OCI-LY7 (cell line): Measurements from ENCODE around the gene ZNF143. TPM values are rescaled to one million over a fixed set of nuclear protein-coding genes. Genes with fewer than 3 reads are reported as not detected.

Experiments
- Bru-seq: library from RNA; stranded (reverse); fragments of 400-500 nt; gene quantifications from one replicate; lab custom pipeline; 2021; lab: Mats Ljungman, UMichigan
- BruChase-seq, 2 experiments: library from RNA; stranded (reverse); fragments of 400-500 nt; gene quantifications; one replicate each; lab custom pipeline; 2021; lab: Mats Ljungman, UMichigan
- BruUV-seq: library from RNA; stranded (reverse); fragments of 400-500 nt; replicated peaks from 2 replicates; lab custom pipeline; 2021; lab: Mats Ljungman, UMichigan
- CTCF ChIA-PET: fragments of 300-600 bp; sonication (Branson Sonifier 250); formaldehyde crosslinking; loops from one replicate; lab custom pipeline; 2022; ENCODE audit warnings: antibody characterized with exemption; ENCODE audit not compliant: unreplicated experiment; lab: Charles Lee
- POLR2A ChIA-PET: fragments of 300-600 bp; sonication (Branson Sonifier 250); formaldehyde crosslinking; loops from one replicate; lab custom pipeline; 2022; ENCODE audit warnings: antibody characterized with exemption; lab: Charles Lee
- DNase-seq: peaks from one replicate; pipeline ENCODE4 v3.0.0-alpha.2; 2015; ENCODE audit warnings: low spot score
- H2AFZ ChIP-seq: fragments of 200-600 bp; sonication (generic), shearing (Covaris generic); 2 replicates; pipeline ENCODE4 v1.6.1; 2014; ENCODE audit warnings: mild to moderate bottlenecking, antibody characterized with exemption, low read length, moderate library complexity
- H3K27ac ChIP-seq: fragments of 200-600 bp; sonication (generic); 2 replicates; pipeline ENCODE4 v1.5.1; 2014; ENCODE audit warnings: mixed run types, low read depth, mild to moderate bottlenecking, moderate library complexity, low read length, inconsistent platforms; ENCODE audit not compliant: poor library complexity, severe bottlenecking
- H3K36me3 ChIP-seq: fragments of 200-600 bp; sonication (generic); 2 replicates; pipeline ENCODE4 v1.6.1; 2014; ENCODE audit warnings: mild to moderate bottlenecking, antibody characterized with exemption, low read length, moderate library complexity, mixed read lengths; ENCODE audit not compliant: insufficient read depth
- H3K4me1 ChIP-seq: fragments of 200-600 bp; sonication (generic); 2 replicates; pipeline ENCODE4 v1.5.1; 2014; ENCODE audit warnings: mild to moderate bottlenecking, low read length; ENCODE audit not compliant: insufficient read depth, poor library complexity, severe bottlenecking
- H3K4me2 ChIP-seq: fragments of 200-600 bp; sonication (generic); 2 replicates; pipeline ENCODE4 v1.6.1; 2014; ENCODE audit warnings: mild to moderate bottlenecking, low read length
- H3K4me3 ChIP-seq: fragments of 200-600 bp; sonication (generic); 2 replicates; pipeline ENCODE4 v1.5.1; 2014; ENCODE audit warnings: mild to moderate bottlenecking, low read depth, low read length; ENCODE audit not compliant: poor library complexity, severe bottlenecking
- H3K79me2 ChIP-seq: fragments of 200-600 bp; sonication (generic); 2 replicates; pipeline ENCODE4 v1.6.1; 2016; ENCODE audit warnings: low read depth, mild to moderate bottlenecking, low read length, moderate library complexity, mixed read lengths; ENCODE audit not compliant: insufficient read depth
- H3K9me2 ChIP-seq: fragments of 200-600 bp; sonication (generic); 2 replicates; pipeline ENCODE4 v1.6.1; 2016; ENCODE audit warnings: mild to moderate bottlenecking, low read length, mixed read lengths; ENCODE audit not compliant: insufficient read depth
- H3K9me3 ChIP-seq: fragments of 200-600 bp; sonication (generic); 2 replicates; pipeline ENCODE4 v1.6.1; 2014; ENCODE audit warnings: mild to moderate bottlenecking, mixed run types, low read length, mixed read lengths
- H4K20me1 ChIP-seq: fragments of 200-600 bp; sonication (generic); 2 replicates; pipeline ENCODE4 v1.6.1; 2014; ENCODE audit warnings: mild to moderate bottlenecking, antibody characterized with exemption, low read length, moderate library complexity, mixed read lengths; ENCODE audit not compliant: insufficient read depth
- EZH2phosphoT487 ChIP-seq: fragments of 200-600 bp; sonication (generic); IDR thresholded peaks from 2 replicates; pipeline ENCODE4 v1.6.1; 2018; ENCODE audit warnings: low read depth, borderline replicate concordance, mild to moderate bottlenecking, mixed run types, antibody characterized with exemption, low read length, moderate library complexity, mixed read lengths
- intact Hi-C: fragments of 100-400 bp; cut with micrococcal nuclease; formaldehyde crosslinking; loops from one replicate; pipeline ENCODE4 v1.10.0; 2022; ENCODE audit not compliant: unreplicated experiment
- long read RNA-seq: library from polyadenylated mRNA; stranded (forward); transcript quantifications from one replicate; pipeline ENCODE4 v2.0.0, GENCODE V29; 2022
- total RNA-seq, 2 experiments: library from RNA; depleted of rRNA in 1 of 2; stranded (reverse); fragments of >200 nt in 1 of 2; shearing (Covaris generic) in 1 of 2; gene quantifications; 2 replicates each; pipeline ENCODE4 v1.2.3, GENCODE V29; 2014 to 2022
- TF ChIP-seq, protein P1 (sequence below): fragments of 200-600 bp; sonication (generic); conservative IDR thresholded peaks from 2 replicates; pipeline ENCODE4 v1.5.1; 2014; ENCODE audit warnings: mild to moderate bottlenecking, antibody characterized with exemption, low read length, moderate library complexity, mixed read lengths

Gene ZNF143
- total RNA-seq (2014; rRNA removed; shearing (Covaris generic)) (25.0 and 36.2 TPM in 2 replicates), total RNA-seq (2022) (22.9 and 28.4 TPM in 2 replicates), Bru-seq, nascent RNA (percentile 67 among the genes with signal in this experiment), BruChase-seq, experiment 1, labeled RNA remaining after a 6-hour chase (percentile 56 among the genes with signal in this experiment), BruChase-seq, experiment 2, labeled RNA remaining after a 2-hour chase (percentile 60 among the genes with signal in this experiment)
- long read RNA-seq, transcript ZNF143-213 (16 exons, 2,022 nt): major isoform, 16 of 36 reads
- long read RNA-seq, transcript ZNF143-203 (16 exons, 2,947 nt): minor isoform, 14 of 36 reads
- long read RNA-seq, partial matches to known transcripts: 3 of 36 reads
- long read RNA-seq, other reads (novel, unspliced or antisense): 3 of 36 reads

DNA sequence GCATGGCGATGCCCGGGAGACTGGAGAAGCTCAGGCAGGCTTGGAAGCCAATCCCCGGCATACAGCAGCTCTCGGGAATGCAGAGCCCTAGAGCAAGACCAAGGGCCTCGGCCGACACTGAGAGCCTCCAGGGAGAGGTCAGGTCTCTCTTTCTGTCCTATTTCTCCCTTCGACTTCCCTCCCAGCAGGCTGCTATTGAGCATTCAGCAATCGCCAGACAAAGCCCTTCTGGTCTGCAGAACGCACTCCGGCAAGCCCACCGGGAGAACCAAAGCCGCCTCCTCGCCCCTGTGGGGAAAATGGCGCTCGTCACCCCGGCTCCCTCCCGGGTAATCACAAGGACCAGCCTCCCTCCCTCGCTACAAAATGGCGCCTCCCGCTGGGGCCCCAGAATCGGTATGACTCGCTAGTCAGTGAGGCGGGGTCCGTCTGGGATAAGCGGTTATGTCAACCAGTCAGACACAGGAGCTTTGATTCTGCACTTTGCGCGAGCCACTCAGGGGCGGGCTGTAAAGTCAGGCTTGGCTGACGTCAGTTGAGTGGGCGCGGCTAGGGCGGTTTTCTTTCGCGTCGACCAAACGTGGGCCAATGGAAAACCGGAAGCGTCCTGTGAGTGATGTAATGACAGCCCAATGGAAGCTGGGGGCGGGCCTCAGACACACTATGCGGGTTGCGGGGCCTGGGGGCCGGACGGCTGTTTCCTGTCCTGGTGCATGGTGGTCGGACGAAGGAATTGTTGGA is at the start of gene ZNF143:
TSS of gene ZNF143 (plus strand) at position 691 of the 741 bp plus-strand sequence. CDS start 10,297 bp downstream, outside the sequence.
- Histone ChIP-seq H2AFZ (peak within 1 kb of the TSS; percentile 31; the same call in 1 of the 2 replicates), H3K4me3 (peak within 1 kb of the TSS; percentile 97), H3K79me2 (peaks cover 50% of the 10 kb centered on the region), H3K9me2 (no peaks in the 10 kb centered on the region), H3K4me2 (peak within 1 kb of the TSS; percentile 100), H3K27ac (peak within 1 kb of the TSS; percentile 97), H3K9me3 (no peaks in the 10 kb centered on the region), H4K20me1 (no peaks in the 10 kb centered on the region), H3K36me3 (no peaks in the 10 kb centered on the region), H3K4me1 (peaks cover 28% of the 10 kb centered on the region)
- intact Hi-C loops: loop anchor here (1.0 to 5.0 kb wide), 6 partner anchors 112 to 548 kb away; partner anchors contain the start of genes AKIP1, TMEM41B, TMEM9B and WEE1
- TF ChIP-seq, protein P1, sequence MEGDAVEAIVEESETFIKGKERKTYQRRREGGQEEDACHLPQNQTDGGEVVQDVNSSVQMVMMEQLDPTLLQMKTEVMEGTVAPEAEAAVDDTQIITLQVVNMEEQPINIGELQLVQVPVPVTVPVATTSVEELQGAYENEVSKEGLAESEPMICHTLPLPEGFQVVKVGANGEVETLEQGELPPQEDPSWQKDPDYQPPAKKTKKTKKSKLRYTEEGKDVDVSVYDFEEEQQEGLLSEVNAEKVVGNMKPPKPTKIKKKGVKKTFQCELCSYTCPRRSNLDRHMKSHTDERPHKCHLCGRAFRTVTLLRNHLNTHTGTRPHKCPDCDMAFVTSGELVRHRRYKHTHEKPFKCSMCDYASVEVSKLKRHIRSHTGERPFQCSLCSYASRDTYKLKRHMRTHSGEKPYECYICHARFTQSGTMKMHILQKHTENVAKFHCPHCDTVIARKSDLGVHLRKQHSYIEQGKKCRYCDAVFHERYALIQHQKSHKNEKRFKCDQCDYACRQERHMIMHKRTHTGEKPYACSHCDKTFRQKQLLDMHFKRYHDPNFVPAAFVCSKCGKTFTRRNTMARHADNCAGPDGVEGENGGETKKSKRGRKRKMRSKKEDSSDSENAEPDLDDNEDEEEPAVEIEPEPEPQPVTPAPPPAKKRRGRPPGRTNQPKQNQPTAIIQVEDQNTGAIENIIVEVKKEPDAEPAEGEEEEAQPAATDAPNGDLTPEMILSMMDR: no peak
- TF ChIP-seq EZH2phosphoT487: no peak
- no TSS peak for BruUV-seq
- ChIA-PET CTCF (interaction anchor here (0.6 kb wide), 1 partner anchor 76 kb away, joined by 3 read pairs; no protein-coding TSS in a partner anchor), POLR2A (interaction anchor here (0.5 to 2.5 kb wide), 27 partner anchors 9 to 245 kb away, joined by 3 to 13 read pairs (median 3); no protein-coding TSS in a partner anchor)
- peak; percentile 100 for DNase-seq

DNA sequence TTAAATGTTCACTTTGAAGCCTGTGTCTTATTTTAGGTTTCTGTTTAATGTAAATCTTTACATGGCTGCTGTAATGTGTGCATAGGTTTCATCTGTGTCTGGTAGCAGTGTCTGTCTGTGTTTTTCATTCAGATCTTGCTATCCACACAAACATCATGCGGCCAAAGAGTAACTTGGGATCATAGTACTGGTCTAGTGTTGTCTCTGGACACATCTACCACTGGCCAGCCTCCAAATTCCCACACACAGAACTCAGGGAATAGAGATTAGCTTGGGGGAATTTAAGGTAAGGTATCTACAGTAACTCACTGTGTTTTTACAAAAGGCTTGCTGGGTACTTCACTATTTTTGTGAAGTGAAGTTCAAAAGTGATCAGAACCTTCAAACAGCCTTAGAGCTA is 32.1 kb upstream of the ZNF143 start:
- DNase-seq: no peak
- no peaks in the 10 kb centered on the region for H3K4me1 ChIP-seq
- H3K4me3 ChIP-seq: no peak overlapping the region
- H3K27ac ChIP-seq: no peak overlapping the region
- TF ChIP-seq EZH2phosphoT487: no peak
- TF ChIP-seq, protein P1: no peak
- H3K9me2 ChIP-seq: no peaks in the 10 kb centered on the region
- intact Hi-C loops: no loop called here
- no peaks in the 10 kb centered on the region for H3K79me2 ChIP-seq
- ChIA-PET CTCF (no interaction called here), POLR2A (interaction anchor here (1.2 kb wide), 1 partner anchor 39 kb away, joined by 3 read pairs; no protein-coding TSS in a partner anchor)
- H4K20me1 ChIP-seq: no peaks in the 10 kb centered on the region
- peaks cover 99% of the 10 kb centered on the region for H3K36me3 ChIP-seq
- H3K9me3 ChIP-seq: no peaks in the 10 kb centered on the region
- no TSS peak for BruUV-seq
- H2AFZ ChIP-seq: no peak overlapping the region
- H3K4me2 ChIP-seq: no peak overlapping the region
